Spleen (tissue), 11 donors: Measurements from ENCODE around the gene ALDH1A2. TPM values are rescaled to one million over a fixed set of nuclear protein-coding genes. Genes with fewer than 3 reads are reported as not detected.

Experiments
- DNase-seq: peaks from one replicate; pipeline ENCODE4 v3.0.0-alpha.2; 2020
- H3K27ac ChIP-seq, 8 donors: fragments of 200-600 bp; sonication (generic) in 7 of 8; 1 replicate in 4 of 8; 2 replicates in 4 of 8; pipeline versions ENCODE4 v1.5.0 to v1.8.0; 2016 to 2021; ENCODE audit warnings: inconsistent platforms in 4 of 8, mild to moderate bottlenecking in 4 of 8, moderate library complexity in 1 of 8
- H3K27me3 ChIP-seq, 7 donors: fragments of 200-600 bp; sonication (generic) in 6 of 7; replicated peaks in 1 of 7; 1 replicate in 4 of 7; 2 replicates in 3 of 7; pipeline versions ENCODE4 v1.5.0 to v1.8.0; 2016 to 2021; ENCODE audit warnings: inconsistent platforms in 3 of 7, mild to moderate bottlenecking in 1 of 7
- H3K36me3 ChIP-seq, 6 donors: fragments of 200-600 bp; sonication (generic) in 5 of 6; 1 replicate in 4 of 6; 2 replicates in 2 of 6; pipeline versions ENCODE4 v1.5.0 to v1.8.0; 2016 to 2021; ENCODE audit warnings: inconsistent platforms in 2 of 6
- H3K4me1 ChIP-seq, 6 donors: fragments of 200-600 bp; sonication (generic) in 5 of 6; 1 replicate in 3 of 6; 2 replicates in 3 of 6; pipeline versions ENCODE4 v1.5.0 to v1.8.0; 2016 to 2021; ENCODE audit warnings: inconsistent platforms in 3 of 6
- H3K4me3 ChIP-seq, 8 donors: fragments of 200-600 bp; sonication (generic) in 7 of 8; 1 replicate in 4 of 8; 2 replicates in 4 of 8; pipeline versions ENCODE4 v1.5.0 to v1.8.0; 2016 to 2021; ENCODE audit warnings: inconsistent platforms in 4 of 8, mild to moderate bottlenecking in 4 of 8, moderate library complexity in 2 of 8
- H3K9me3 ChIP-seq, 8 donors: fragments of 200-600 bp; sonication (generic) in 7 of 8; 1 replicate in 4 of 8; 2 replicates in 4 of 8; pipeline versions ENCODE4 v1.5.0 to v1.8.0; 2016 to 2021; ENCODE audit warnings: inconsistent platforms in 4 of 8
- POLR2A ChIP-seq, 3 donors: fragments of 450-650 bp; IDR thresholded peaks; one replicate each; pipeline ENCODE4 v1.5.1; 2017; ENCODE audit warnings: antibody characterized with exemption in 3 of 3, mild to moderate bottlenecking in 1 of 3
- POLR2AphosphoS5 ChIP-seq, 3 donors: sonication (generic); formaldehyde crosslinking; IDR thresholded peaks; one replicate each; pipeline ENCODE4 v1.5.1; 2017; ENCODE audit warnings: antibody characterized with exemption in 3 of 3
- WGBS, 5 donors: extraction: QIAGEN DNeasy Blood & Tissue Kit in 3 of 5; methylation state at CpG; one replicate each; pipeline versions ENCODE4 v1.1.5 to v1.1.7; 2013 to 2018; 5-methylcytosine and 5-hydroxymethylcytosine counted together
- intact Hi-C: fragments of 100-400 bp; cut with DNase I; formaldehyde crosslinking; loops from one replicate; pipeline ENCODE4 v1.15.0; 2023; ENCODE audit warnings: low total_unique reads
- polyA plus RNA-seq, 3 donors: library from polyadenylated mRNA; stranded (reverse); fragments of 200-250 nt; gene quantifications; one replicate each; pipeline ENCODE4 v1.2.1, GENCODE V29; 2013
- total RNA-seq, 7 donors: library from RNA; depleted of rRNA in 3 of 7; stranded (reverse); fragments of >200 nt in 3 of 7; fragmentation: NEBNext Ultra II Directional in 4 of 7; extraction: Animal tissue kit (Norgen Biotek cat#: 25700) in 4 of 7; gene quantifications; one replicate each; pipeline versions ENCODE4 v1.1.0 to v1.2.1, GENCODE V29; 2016 to 2021
- TF ChIP-seq, protein P1 (sequence below), 11 experiments: fragments of 200-600 bp in 7 of 11; fragments of 450-650 bp in 4 of 11; sonication (generic) in 4 of 11; IDR thresholded peaks in 8 of 11; conservative IDR thresholded peaks in 3 of 11; 1 replicate in 7 of 11; 2 replicates in 4 of 11; pipeline versions ENCODE4 v1.4.0 to v1.8.0; 2016 to 2021; ENCODE audit warnings: antibody characterized with exemption in 11 of 11, inconsistent platforms in 4 of 11, mild to moderate bottlenecking in 1 of 11
- donor health status: healthy with polysubstance abuse.
- donor health status: DM: no; HTN: no; CAD: no; lungs with moderate emphysema.
- donor health status: DM: no; HTN: no; CAD: no.
- donor health status: Bipolar disorder and iron deficiency.
- donor health status: healthy.
- donor health status: DM: no; HTN: no; CAD: no.
- donor health status: DM: yes; HTN: yes; CAD: no.

ALDH1A2 gene
- total and polyA plus RNA-seq, 10 donors = 0.26 to 20.3 (median 4.8) TPM

GRCh38 chr15:58014470-58014869, 51.0 kb downstream of the ALDH1A2 start:
- 86 to 97% (median 95%) methylated on average over 1 of the region's 1 CpG for WGBS, 5 donors
- TF ChIP-seq, protein P1, sequence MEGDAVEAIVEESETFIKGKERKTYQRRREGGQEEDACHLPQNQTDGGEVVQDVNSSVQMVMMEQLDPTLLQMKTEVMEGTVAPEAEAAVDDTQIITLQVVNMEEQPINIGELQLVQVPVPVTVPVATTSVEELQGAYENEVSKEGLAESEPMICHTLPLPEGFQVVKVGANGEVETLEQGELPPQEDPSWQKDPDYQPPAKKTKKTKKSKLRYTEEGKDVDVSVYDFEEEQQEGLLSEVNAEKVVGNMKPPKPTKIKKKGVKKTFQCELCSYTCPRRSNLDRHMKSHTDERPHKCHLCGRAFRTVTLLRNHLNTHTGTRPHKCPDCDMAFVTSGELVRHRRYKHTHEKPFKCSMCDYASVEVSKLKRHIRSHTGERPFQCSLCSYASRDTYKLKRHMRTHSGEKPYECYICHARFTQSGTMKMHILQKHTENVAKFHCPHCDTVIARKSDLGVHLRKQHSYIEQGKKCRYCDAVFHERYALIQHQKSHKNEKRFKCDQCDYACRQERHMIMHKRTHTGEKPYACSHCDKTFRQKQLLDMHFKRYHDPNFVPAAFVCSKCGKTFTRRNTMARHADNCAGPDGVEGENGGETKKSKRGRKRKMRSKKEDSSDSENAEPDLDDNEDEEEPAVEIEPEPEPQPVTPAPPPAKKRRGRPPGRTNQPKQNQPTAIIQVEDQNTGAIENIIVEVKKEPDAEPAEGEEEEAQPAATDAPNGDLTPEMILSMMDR (IDR thresholded peaks at IDR 0.05 in 8 of 11, conservative IDR thresholded peaks at IDR 0.05 in 3 of 11) = no peak
- TF ChIP-seq POLR2A (IDR thresholded peaks at IDR 0.05) = no peak
- TF ChIP-seq POLR2AphosphoS5 (IDR thresholded peaks at IDR 0.05) = no peak
- intact Hi-C loops = no loop called here
- Histone ChIP-seq H3K4me3 (no peak overlapping the region), H3K9me3 (no peaks in the 10 kb centered on the region), H3K27me3 (peaks cover 0 to 26% (median 0%) of the 10 kb centered on the region in 7 donors), H3K4me1 (no peaks in the 10 kb centered on the region), H3K36me3 (no peaks in the 10 kb centered on the region), H3K27ac (no peak overlapping the region)
- no peak for DNase-seq

GRCh38 chr15:58014040-58014439, 51.5 kb downstream of the ALDH1A2 start:
- TF ChIP-seq POLR2A (IDR thresholded peaks at IDR 0.05) = no peak
- TF ChIP-seq, protein P1 (IDR thresholded peaks at IDR 0.05 in 8 of 11, conservative IDR thresholded peaks at IDR 0.05 in 3 of 11) = no peak
- no peaks in the 10 kb centered on the region for H3K4me1 ChIP-seq
- H3K4me3 ChIP-seq = no peak overlapping the region
- DNase-seq = no peak
- H3K27me3 ChIP-seq = peaks cover 0 to 26% (median 0%) of the 10 kb centered on the region in 7 donors
- no peak overlapping the region for H3K27ac ChIP-seq
- H3K9me3 ChIP-seq = no peaks in the 10 kb centered on the region
- intact Hi-C loops = no loop called here
- H3K36me3 ChIP-seq = no peaks in the 10 kb centered on the region
- WGBS, 5 donors = 68 to 77% (median 74%) methylated on average over 4 of the region's 4 CpGs

DNA sequence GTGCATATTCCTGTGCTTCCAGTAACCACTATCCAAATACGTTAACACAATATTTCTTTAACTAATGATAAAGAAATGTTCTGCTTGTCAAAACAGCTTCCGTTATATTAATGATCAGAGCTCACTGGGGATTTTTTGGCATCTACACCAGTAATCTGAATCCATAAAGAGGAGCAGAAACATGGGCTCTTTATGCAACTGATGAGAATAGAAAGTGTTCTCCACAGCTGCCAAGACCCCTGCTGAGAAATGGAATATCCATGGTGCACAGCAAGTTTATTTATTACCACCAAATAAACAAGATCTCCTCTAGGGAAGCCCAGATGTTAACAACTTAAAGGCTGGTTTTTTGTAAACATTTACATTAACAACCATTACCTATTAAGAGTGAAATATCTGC, 54.5 kb downstream of the ALDH1A2 start:
- Histone ChIP-seq H3K4me3 (no peak overlapping the region), H3K27me3 (peaks cover 0 to 26% (median 0%) of the 10 kb centered on the region in 7 donors), H3K27ac (no peak overlapping the region), H3K9me3 (peaks cover 0 to 20% (median 7%) of the 10 kb centered on the region in 8 donors), H3K36me3 (no peaks in the 10 kb centered on the region), H3K4me1 (no peaks in the 10 kb centered on the region)
- TF ChIP-seq POLR2A (IDR thresholded peaks at IDR 0.05) (no peak), POLR2AphosphoS5 (IDR thresholded peaks at IDR 0.05) (no peak)
- TF ChIP-seq, protein P1 (IDR thresholded peaks at IDR 0.05 in 8 of 11, conservative IDR thresholded peaks at IDR 0.05 in 3 of 11) = no peak
- 78 to 96% (median 90%) methylated on average over 2 of the region's 2 CpGs for WGBS, 5 donors
- no peak for DNase-seq
- intact Hi-C loops = no loop called here

DNA sequence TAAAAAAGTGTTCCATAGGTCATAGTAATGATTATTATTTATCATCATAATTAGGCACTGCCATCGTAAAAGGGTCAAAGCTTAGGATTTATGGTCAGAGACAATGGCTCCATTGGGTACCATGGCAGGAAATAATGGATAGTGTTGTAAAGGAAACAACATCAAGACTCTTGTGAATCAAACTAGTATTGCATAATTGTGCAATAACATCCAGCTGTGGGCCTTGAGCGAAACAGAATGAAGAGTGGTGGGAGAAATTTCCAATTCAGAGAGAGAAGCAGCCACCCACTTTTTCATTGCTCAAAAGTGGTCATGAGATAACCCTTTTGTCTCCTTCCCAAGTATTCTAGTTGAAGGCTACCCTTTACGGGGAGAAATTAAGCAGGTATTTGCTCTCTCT, 61.7 kb downstream of the ALDH1A2 start:
- TF ChIP-seq POLR2AphosphoS5 (IDR thresholded peaks at IDR 0.05) = no peak
- TF ChIP-seq, protein P1 (IDR thresholded peaks at IDR 0.05 in 8 of 11, conservative IDR thresholded peaks at IDR 0.05 in 3 of 11) = no peak
- no peak for TF ChIP-seq POLR2A (IDR thresholded peaks at IDR 0.05)
- peaks cover 0 to 20% (median 7%) of the 10 kb centered on the region in 8 donors for H3K9me3 ChIP-seq
- no peaks in the 10 kb centered on the region for H3K36me3 ChIP-seq
- intact Hi-C loops = no loop called here
- H3K27me3 ChIP-seq = peaks cover 0 to 6% (median 0%) of the 10 kb centered on the region in 7 donors
- no peak overlapping the region for H3K27ac ChIP-seq
- no peak overlapping the region for H3K4me3 ChIP-seq
- no peaks in the 10 kb centered on the region for H3K4me1 ChIP-seq
- WGBS, 5 donors = 82 to 91% (median 88%) methylated on average over 3 of the region's 3 CpGs
- DNase-seq = no peak
